WERI-Rb-1 (cell line): ENCODE results near the gene C16orf74.

ENCODE experiments used
- DNase-seq: peaks from one replicate; pipeline ENCODE4 v3.0.0-alpha.2; 2020
- H3K27ac ChIP-seq: fragments of 250-450 bp; sonication (Bioruptor Pico); 2 replicates; pipeline ENCODE4 v1.5.1; 2020; ENCODE audit warnings: mild to moderate bottlenecking, moderate library complexity
- H3K27me3 ChIP-seq: fragments of 250-450 bp; sonication (Bioruptor Pico); 2 replicates; pipeline ENCODE4 v1.5.1; 2021; ENCODE audit warnings: mild to moderate bottlenecking, low read depth, moderate library complexity; ENCODE audit not compliant: insufficient read depth, severe bottlenecking
- H3K36me3 ChIP-seq: fragments of 250-450 bp; sonication (Bioruptor Pico); 2 replicates; pipeline ENCODE4 v1.5.1; 2020; ENCODE audit warnings: mild to moderate bottlenecking, moderate library complexity
- H3K4me3 ChIP-seq: 2 replicates; pipeline ENCODE4 v1.5.1; 2011; ENCODE audit warnings: low read depth, mild to moderate bottlenecking, control low read depth, low read length
- H3K9me3 ChIP-seq: fragments of 250-450 bp; sonication (Bioruptor Pico); 2 replicates; pipeline ENCODE4 v1.5.1; 2021; ENCODE audit warnings: mild to moderate bottlenecking, moderate library complexity; ENCODE audit not compliant: severe bottlenecking
- TF ChIP-seq, protein P1 (sequence below): IDR thresholded peaks from 2 replicates; pipeline ENCODE4 v1.5.1; 2011; ENCODE audit warnings: low read depth, mild to moderate bottlenecking, control low read depth, inconsistent platforms, low read length

The C16orf74 gene

DNA sequence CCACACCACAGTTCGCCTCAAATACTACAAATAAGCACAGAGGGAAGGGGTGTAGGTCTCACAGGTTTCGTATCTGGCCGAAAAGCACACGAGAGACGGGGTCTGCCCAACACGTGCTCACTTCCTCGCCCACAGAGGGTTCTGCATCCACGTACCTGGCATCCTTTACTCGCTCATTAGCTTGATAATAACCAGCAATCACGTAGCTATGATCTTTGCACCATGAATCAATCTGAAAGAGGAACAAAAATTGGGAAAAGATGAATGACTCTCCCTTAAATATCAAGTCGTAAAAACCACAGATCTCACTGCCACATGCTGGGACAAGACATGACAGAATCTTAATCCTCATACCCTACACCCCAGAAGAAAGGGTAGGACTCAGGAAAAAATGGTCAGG is 37.9 kb upstream of the C16orf74 start:
- Histone ChIP-seq H3K4me3 (no peak overlapping the region), H3K36me3 (peaks cover 12% of the 10 kb centered on the region), H3K27ac (no peak overlapping the region), H3K9me3 (no peaks in the 10 kb centered on the region), H3K27me3 (no peaks in the 10 kb centered on the region)
- DNase-seq: no peak
- TF ChIP-seq, protein P1, sequence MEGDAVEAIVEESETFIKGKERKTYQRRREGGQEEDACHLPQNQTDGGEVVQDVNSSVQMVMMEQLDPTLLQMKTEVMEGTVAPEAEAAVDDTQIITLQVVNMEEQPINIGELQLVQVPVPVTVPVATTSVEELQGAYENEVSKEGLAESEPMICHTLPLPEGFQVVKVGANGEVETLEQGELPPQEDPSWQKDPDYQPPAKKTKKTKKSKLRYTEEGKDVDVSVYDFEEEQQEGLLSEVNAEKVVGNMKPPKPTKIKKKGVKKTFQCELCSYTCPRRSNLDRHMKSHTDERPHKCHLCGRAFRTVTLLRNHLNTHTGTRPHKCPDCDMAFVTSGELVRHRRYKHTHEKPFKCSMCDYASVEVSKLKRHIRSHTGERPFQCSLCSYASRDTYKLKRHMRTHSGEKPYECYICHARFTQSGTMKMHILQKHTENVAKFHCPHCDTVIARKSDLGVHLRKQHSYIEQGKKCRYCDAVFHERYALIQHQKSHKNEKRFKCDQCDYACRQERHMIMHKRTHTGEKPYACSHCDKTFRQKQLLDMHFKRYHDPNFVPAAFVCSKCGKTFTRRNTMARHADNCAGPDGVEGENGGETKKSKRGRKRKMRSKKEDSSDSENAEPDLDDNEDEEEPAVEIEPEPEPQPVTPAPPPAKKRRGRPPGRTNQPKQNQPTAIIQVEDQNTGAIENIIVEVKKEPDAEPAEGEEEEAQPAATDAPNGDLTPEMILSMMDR: no peak

DNA sequence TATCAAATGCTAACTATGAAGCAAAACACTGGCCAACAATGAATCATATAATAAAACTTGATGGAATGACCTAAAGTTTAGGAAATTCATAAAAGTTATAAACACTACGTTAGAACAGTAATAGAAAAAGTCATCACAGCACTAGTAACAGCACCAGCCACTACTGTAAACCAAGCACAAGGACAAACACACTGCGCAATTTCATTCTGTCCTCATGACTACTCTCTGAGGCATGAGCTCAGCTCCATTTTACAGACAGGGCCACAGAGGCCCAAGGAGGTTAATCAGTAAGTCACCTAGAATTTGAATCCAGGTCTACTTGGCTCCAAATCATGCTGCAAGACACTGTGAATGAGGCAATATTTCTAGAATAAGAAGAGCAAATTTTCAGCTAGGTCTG is 35.0 kb upstream of the C16orf74 start:
- no peaks in the 10 kb centered on the region for H3K9me3 ChIP-seq
- DNase-seq: no peak
- H3K27ac ChIP-seq: no peak overlapping the region
- no peak overlapping the region for H3K4me3 ChIP-seq
- peaks cover 7% of the 10 kb centered on the region for H3K36me3 ChIP-seq
- TF ChIP-seq, protein P1: no peak
- no peaks in the 10 kb centered on the region for H3K27me3 ChIP-seq

DNA sequence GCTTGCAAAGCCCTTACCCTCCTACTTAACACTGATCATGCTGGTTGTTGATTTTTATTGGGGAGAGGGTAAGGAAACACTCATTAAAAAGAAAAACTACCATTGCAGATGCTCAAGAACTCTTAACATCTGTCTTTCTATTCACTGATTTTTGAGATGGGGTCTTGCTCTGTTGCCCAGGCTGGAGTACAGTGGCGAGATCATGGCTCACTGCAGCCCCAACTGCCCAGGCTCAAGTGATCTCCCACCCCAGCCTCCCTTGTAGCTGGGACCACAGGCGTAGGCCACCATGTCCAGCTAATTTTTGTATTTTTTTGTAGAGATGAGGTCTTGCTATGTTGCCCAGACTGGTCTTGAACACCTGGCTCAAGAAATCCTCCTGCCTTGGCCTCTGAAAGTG is 33.9 kb upstream of the C16orf74 start:
- Histone ChIP-seq H3K27ac (no peak overlapping the region), H3K9me3 (no peaks in the 10 kb centered on the region), H3K4me3 (no peak overlapping the region), H3K27me3 (no peaks in the 10 kb centered on the region), H3K36me3 (peaks cover 7% of the 10 kb centered on the region)
- DNase-seq: no peak
- TF ChIP-seq, protein P1: no peak

DNA sequence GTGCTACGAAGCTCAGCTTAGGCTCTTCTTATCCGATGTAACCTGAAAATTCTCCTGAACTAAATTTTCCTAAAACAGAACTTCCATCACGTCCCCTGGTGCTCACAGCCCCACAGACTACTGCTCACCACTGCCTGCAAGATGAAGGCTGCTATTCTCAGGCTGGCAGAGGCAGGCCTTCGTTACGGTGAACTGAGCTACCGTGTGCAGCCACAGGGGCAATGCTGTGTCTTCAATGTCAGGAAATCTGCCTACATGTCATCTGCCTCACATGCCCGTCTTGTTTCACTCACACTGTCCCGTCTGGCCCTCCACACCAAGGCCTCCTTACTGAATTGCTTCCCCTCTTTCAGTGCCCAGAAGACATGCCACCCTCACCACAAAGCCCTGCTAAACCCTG is 32.5 kb upstream of the C16orf74 start:
- no peak overlapping the region for H3K4me3 ChIP-seq

DNA sequence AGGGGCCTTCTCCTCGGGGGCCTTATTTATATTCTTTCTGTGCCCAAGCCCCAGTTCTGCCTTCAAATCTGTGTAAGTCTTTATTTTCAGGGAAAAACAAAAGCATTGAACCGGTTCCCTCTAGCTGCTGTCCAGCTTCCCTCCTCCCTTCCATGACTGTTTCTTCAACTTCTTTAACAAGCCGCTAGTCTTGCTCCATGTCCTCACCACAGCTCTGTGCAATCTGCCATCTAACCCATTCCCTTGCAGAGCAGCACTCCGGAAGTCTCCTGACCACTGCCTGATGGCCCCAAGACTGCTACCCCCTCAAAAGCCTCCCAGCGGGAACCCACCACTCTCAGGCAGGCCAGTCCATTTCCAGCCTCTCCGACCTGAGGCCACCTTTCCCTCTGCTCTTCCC is 31.6 kb upstream of the C16orf74 start:
- Histone ChIP-seq H3K27me3 (no peaks in the 10 kb centered on the region), H3K27ac (no peak overlapping the region), H3K36me3 (peaks cover 7% of the 10 kb centered on the region), H3K9me3 (no peaks in the 10 kb centered on the region), H3K4me3 (no peak overlapping the region)
- TF ChIP-seq, protein P1: no peak
- no peak for DNase-seq

More for the DNA sequence above, 32.5 kb upstream of the C16orf74 start:
- Histone ChIP-seq H3K36me3 (peaks cover 7% of the 10 kb centered on the region), H3K9me3 (no peaks in the 10 kb centered on the region), H3K27ac (no peak overlapping the region), H3K27me3 (no peaks in the 10 kb centered on the region)
- no peak for DNase-seq
- TF ChIP-seq, protein P1: no peak

DNA sequence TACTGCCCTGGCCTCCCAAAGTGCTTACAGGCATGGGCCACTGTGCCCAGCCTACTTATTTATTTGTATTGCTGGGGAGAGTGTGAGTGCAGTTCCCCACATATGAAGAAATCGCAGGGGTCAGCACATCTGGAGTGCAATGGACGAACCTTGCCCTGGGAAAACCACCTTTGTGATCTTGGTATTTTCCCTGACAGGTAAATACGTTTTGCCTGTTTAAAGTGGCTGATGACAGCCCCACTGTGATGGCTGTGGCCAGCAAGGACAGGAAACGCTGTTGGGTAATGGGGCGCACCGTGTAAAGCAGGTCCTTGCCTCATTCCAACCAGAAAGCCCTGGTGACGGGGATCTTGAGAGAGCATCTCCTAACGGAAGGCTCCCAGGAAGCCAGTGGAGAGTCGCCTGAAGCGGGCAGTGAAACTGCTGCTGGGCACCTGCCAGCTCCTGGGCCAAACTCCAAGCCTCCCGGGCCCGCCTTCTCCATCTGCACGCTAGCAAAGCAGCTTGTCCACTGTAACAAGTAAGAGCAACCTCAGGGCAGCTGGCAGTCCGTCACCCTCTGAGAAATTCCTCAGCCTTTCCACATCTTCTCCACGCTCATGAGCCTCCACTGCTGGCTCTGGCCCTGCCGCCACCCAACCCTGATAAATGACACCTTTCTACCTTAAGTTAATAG is 30.9 kb upstream of the C16orf74 start:
- DNase-seq: no peak
- TF ChIP-seq, protein P1: no peak
- H3K27ac ChIP-seq: no peak overlapping the region

More for the DNA sequence above, 30.9 kb upstream of the C16orf74 start:
- Histone ChIP-seq H3K4me3 (no peak overlapping the region), H3K9me3 (no peaks in the 10 kb centered on the region), H3K36me3 (peaks cover 7% of the 10 kb centered on the region), H3K27me3 (no peaks in the 10 kb centered on the region)
